ENCODE results near the gene GDPD5. TPM values are rescaled to one million over a fixed set of nuclear protein-coding genes. Genes with fewer than 3 reads are reported as not detected.

Gene GDPD5
- polyA plus RNA-seq, 2 of the 4 experiments (the other 2 are of a cell fraction): 3.9 to 5.9 TPM

DNA sequence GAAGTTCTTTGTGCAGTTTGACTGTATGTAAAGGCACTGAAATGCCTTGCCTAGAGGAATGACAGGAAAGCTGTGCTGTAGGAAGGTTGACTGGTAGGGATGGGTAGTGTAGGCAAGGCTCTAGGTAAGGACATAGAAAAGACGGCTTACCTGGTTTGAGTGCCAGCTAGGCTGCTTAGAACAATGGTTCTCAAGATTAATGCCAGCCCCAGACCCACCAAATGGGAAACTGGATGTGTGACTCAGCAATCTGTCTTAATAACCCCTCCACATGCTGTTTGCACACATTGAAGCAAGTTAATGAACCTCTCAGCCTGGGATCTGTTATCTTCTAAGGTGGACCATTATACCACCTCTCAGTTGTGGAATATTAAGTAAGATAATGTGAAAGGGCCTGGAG lies 122.7 kb downstream of the GDPD5 start:
- Histone ChIP-seq H3K4me2 (peak overlapping the region; percentile 94), H3K9me3 (no peaks in the 10 kb centered on the region), H3K4me1 (peaks cover 42% of the 10 kb centered on the region), H3K27ac (peak overlapping the region in 1 of 2 experiments; percentile 63; a peak in 4 of 6 replicates), H3K4me3 (peak overlapping the region; percentile 77; the same call in 1 of the 3 replicates)
- ChIA-PET CTCF (interaction anchor here (0.7 to 13.3 kb wide), 7 partner anchors 14 to 128 kb away, joined by 3 to 231 read pairs (median 4); no protein-coding TSS in a partner anchor), POLR2A (no interaction called here)
- DNase-seq (ENCODE audit: low read depth in 1 of 2, low spot score in 1 of 2) (no peak), ATAC-seq (no peak), FAIRE-seq (no peak)
- TF ChIP-seq MAFK (IDR thresholded peaks at IDR 0.05; ENCODE audit: partially characterized antibody) (peak; percentile 38), TP53 (CRISPR knock-in tag; IDR thresholded peaks at IDR 0.05) (0 out of 2 replicates have a peak, but pooled peaks have one; percentile 49)
- TF ChIP-seq, protein P1, sequence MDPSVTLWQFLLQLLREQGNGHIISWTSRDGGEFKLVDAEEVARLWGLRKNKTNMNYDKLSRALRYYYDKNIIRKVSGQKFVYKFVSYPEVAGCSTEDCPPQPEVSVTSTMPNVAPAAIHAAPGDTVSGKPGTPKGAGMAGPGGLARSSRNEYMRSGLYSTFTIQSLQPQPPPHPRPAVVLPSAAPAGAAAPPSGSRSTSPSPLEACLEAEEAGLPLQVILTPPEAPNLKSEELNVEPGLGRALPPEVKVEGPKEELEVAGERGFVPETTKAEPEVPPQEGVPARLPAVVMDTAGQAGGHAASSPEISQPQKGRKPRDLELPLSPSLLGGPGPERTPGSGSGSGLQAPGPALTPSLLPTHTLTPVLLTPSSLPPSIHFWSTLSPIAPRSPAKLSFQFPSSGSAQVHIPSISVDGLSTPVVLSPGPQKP (IDR thresholded peaks at IDR 0.05; ENCODE audit: low read depth, low read length): no peak
- 70% methylated on average over 1 of the region's 1 CpG for WGBS (ENCODE audit: missing lambda C conversion rate)

DNA sequence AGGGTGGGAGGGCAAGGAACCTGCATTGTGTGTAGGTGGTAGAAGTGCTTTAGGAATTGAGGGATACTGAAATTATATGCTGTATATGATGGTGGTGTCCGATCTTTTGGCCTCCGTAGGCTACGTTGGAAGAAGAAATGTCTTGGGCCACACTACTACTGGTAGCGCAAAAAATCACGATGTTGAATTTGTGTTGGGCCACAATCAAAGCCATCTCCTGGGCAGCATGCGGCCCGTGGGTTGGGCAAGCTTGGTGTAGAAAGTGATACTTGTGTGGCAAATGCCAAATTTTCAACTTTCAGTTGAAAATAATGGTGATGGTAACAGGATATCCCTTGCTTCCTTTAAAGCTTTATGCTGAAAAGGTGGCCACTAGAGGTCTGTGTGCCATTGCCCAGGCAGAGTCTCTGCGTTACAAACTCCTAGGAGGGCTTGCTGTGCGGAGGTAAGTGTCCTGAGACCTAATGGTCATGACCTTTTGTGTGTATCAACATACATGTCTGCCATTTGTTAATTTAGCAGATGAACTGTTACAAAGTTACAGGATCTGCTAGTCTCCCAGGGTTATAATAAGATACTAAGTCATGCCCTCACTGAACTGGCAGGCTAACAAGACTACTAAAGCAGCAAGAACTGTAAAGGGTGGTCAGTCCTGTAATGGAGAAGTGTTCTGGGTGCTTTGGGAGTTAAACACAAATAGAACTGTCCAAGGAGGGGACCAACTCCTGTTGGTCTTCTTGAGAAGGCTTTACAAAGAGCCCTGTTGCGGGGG lies 123.6 kb downstream of the GDPD5 start:
- peak overlapping the region in 1 of 2 experiments; percentile 93; a peak in 4 of 6 replicates for H3K27ac ChIP-seq
- TF ChIP-seq EHMT2 (IDR thresholded peaks at IDR 0.05; ENCODE audit: low read depth) (no peak), TP53 (CRISPR knock-in tag; IDR thresholded peaks at IDR 0.05) (peak; percentile 69; the same call in 1 of the 2 replicates)
- TF ChIP-seq, protein P2, sequence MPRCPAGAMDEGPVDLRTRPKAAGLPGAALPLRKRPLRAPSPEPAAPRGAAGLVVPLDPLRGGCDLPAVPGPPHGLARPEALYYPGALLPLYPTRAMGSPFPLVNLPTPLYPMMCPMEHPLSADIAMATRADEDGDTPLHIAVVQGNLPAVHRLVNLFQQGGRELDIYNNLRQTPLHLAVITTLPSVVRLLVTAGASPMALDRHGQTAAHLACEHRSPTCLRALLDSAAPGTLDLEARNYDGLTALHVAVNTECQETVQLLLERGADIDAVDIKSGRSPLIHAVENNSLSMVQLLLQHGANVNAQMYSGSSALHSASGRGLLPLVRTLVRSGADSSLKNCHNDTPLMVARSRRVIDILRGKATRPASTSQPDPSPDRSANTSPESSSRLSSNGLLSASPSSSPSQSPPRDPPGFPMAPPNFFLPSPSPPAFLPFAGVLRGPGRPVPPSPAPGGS (IDR thresholded peaks at IDR 0.05): 0 out of 3 replicates have a peak, but pooled peaks have one; percentile 2
- WGBS (ENCODE audit: missing lambda C conversion rate): 82% methylated on average over 10 of the region's 10 CpGs
- peak overlapping the region; percentile 94 for H3K4me2 ChIP-seq
- POLR2A ChIA-PET: no interaction called here
- no peak for FAIRE-seq
- H3K4me3 ChIP-seq: peak overlapping the region; percentile 77
- ATAC-seq: no peak
- DNase-seq (ENCODE audit: low read depth in 1 of 2, low spot score in 1 of 2): no peak
- peaks cover 42% of the 10 kb centered on the region for H3K4me1 ChIP-seq
- CTCF ChIA-PET: interaction anchor here (1.2 to 13.3 kb wide), 3 partner anchors 21 to 53 kb away, joined by 4 to 231 read pairs (median 4); no protein-coding TSS in a partner anchor
- H3K9me3 ChIP-seq: no peaks in the 10 kb centered on the region

DNA sequence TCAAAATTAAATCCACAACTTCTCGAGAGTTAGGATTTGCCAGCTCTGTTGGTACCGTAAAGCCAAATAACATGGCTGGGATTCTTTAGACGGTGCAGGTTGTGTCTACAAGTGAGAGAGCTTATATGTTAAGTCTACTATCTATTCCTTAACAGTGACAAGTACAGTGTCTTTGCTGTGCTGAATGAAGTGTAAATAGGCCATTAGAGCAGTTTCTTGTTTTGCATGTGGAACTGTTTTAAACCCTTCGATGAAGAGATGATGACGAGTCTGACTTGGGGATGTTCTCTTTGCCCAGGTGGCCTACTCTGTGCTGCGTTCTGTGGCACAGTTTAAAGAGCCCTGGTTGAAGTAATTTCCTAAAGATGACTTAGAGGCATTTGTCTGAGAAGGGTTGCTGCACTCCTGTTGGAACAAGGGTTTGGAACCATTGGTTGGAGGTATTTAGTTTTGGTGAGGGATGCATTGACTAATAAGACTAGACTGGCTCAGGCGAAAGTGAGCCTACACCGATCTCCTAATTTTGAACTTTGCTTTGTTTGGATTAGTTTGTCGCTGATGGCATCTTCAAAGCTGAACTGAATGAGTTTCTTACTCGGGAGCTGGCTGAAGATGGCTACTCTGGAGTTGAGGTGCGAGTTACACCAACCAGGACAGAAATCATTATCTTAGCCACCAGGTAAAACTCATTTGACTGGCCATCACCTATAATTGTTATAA lies 125.4 kb downstream of the GDPD5 start:
- DNase-seq (ENCODE audit: low read depth in 1 of 2, low spot score in 1 of 2) (no peak), FAIRE-seq (no peak), ATAC-seq (peak; percentile 14 to 32; a peak in 3 of 6 replicates)
- H3K4me1 ChIP-seq: peaks cover 40% of the 10 kb centered on the region
- H3K27ac ChIP-seq: peak overlapping the region; percentile 90 to 93
- TF ChIP-seq KDM1A (IDR thresholded peaks at IDR 0.05; ENCODE audit: low read depth) (no peak), EP300 (IDR thresholded peaks at IDR 0.05) (no peak), MYC (IDR thresholded peaks at IDR 0.05; ENCODE audit: borderline replicate concordance, low read length) (no peak), RAD21 (conservative IDR thresholded peaks at IDR 0.05 in 1 of 2, IDR thresholded peaks at IDR 0.05 in 1 of 2) (no peak), FOSB (CRISPR knock-in tag; IDR thresholded peaks at IDR 0.05) (no peak), NPAS2 (CRISPR knock-in tag; IDR thresholded peaks at IDR 0.05; ENCODE audit: borderline replicate concordance) (no peak), HOXB13 (CRISPR knock-in tag; IDR thresholded peaks at IDR 0.05; ENCODE audit: low read depth) (no peak), TP53 (CRISPR knock-in tag; IDR thresholded peaks at IDR 0.05) (no peak), MAZ (IDR thresholded peaks at IDR 0.05; ENCODE audit: borderline replicate concordance, low read depth, low read length) (no peak)
- TF ChIP-seq, protein P3, sequence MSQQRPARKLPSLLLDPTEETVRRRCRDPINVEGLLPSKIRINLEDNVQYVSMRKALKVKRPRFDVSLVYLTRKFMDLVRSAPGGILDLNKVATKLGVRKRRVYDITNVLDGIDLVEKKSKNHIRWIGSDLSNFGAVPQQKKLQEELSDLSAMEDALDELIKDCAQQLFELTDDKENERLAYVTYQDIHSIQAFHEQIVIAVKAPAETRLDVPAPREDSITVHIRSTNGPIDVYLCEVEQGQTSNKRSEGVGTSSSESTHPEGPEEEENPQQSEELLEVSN (IDR thresholded peaks at IDR 0.05; ENCODE audit: borderline replicate concordance, low read depth): no peak
- TF ChIP-seq, protein P4, sequence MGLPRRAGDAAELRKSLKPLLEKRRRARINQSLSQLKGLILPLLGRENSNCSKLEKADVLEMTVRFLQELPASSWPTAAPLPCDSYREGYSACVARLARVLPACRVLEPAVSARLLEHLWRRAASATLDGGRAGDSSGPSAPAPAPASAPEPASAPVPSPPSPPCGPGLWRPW (IDR thresholded peaks at IDR 0.05): no peak
- TF ChIP-seq, protein P5, sequence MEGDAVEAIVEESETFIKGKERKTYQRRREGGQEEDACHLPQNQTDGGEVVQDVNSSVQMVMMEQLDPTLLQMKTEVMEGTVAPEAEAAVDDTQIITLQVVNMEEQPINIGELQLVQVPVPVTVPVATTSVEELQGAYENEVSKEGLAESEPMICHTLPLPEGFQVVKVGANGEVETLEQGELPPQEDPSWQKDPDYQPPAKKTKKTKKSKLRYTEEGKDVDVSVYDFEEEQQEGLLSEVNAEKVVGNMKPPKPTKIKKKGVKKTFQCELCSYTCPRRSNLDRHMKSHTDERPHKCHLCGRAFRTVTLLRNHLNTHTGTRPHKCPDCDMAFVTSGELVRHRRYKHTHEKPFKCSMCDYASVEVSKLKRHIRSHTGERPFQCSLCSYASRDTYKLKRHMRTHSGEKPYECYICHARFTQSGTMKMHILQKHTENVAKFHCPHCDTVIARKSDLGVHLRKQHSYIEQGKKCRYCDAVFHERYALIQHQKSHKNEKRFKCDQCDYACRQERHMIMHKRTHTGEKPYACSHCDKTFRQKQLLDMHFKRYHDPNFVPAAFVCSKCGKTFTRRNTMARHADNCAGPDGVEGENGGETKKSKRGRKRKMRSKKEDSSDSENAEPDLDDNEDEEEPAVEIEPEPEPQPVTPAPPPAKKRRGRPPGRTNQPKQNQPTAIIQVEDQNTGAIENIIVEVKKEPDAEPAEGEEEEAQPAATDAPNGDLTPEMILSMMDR (IDR thresholded peaks at IDR 0.05): no peak
- H3K4me3 ChIP-seq: peak overlapping the region; percentile 77
- POLR2A ChIA-PET: interaction anchor here (0.6 to 1.8 kb wide), 6 partner anchors 8 to 975 kb away, joined by 3 to 7 read pairs (median 4); no protein-coding TSS in a partner anchor
- CTCF ChIA-PET: interaction anchor here (0.6 to 13.3 kb wide), 10 partner anchors 8 to 987 kb away, joined by 3 to 231 read pairs (median 3); no protein-coding TSS in a partner anchor
- 1% methylated on average over 11 of the region's 11 CpGs for WGBS (ENCODE audit: missing lambda C conversion rate)
- peak overlapping the region; percentile 94 for H3K4me2 ChIP-seq
- H3K9me3 ChIP-seq: no peaks in the 10 kb centered on the region
